Prostate gland (tissue), 2 donors: ENCODE measurements around the gene KRT6B. TPM values are rescaled to one million over a fixed set of nuclear protein-coding genes. Genes with fewer than 3 reads are reported as not detected.
"Not testable (repeated sequence)": the region's sequence is repeated elsewhere in the genome, so short reads cannot be mapped to it uniquely, and the experiment has no call there.

Experiments used
- DNase-seq: peaks from one replicate; pipeline ENCODE4 v3.0.0-alpha.2; 2019; ENCODE audit warnings: low spot score
- H3K27ac ChIP-seq, 2 donors: fragments of 200-600 bp; sonication (generic); 2 replicates each; pipeline ENCODE4 v1.5.1; 2017 to 2019
- H3K27me3 ChIP-seq: fragments of 200-600 bp; sonication (generic); replicated peaks from 2 replicates; pipeline ENCODE4 v1.5.1; 2019; ENCODE audit not compliant: insufficient read depth
- H3K36me3 ChIP-seq, 2 donors: fragments of 200-600 bp; sonication (generic); 1 replicate in 1 of 2; 2 replicates in 1 of 2; pipeline versions ENCODE4 v1.5.1 to v1.8.1; 2017 to 2019
- H3K4me1 ChIP-seq: fragments of 200-600 bp; sonication (generic); replicated peaks from 2 replicates; pipeline ENCODE4 v1.5.1; 2019
- H3K4me3 ChIP-seq, 2 donors: fragments of 200-600 bp; sonication (generic); 2 replicates each; pipeline ENCODE4 v1.5.1; 2017 to 2019
- H3K9me3 ChIP-seq: fragments of 200-600 bp; sonication (generic); 2 replicates; pipeline ENCODE4 v1.5.1; 2017
- POLR2A ChIP-seq: fragments of 450-650 bp; IDR thresholded peaks from one replicate; pipeline ENCODE4 v1.6.1; 2016; ENCODE audit warnings: antibody characterized with exemption, mild to moderate bottlenecking
- POLR2AphosphoS5 ChIP-seq: sonication (generic); formaldehyde crosslinking; IDR thresholded peaks from one replicate; pipeline ENCODE4 v1.6.1; 2017; ENCODE audit warnings: antibody characterized with exemption
- WGBS: methylation state at CpG from one replicate; pipeline ENCODE4 v1.1.5; 2018; 5-methylcytosine and 5-hydroxymethylcytosine counted together
- intact Hi-C: fragments of 100-400 bp; cut with DNase I; formaldehyde crosslinking; loops from one replicate; pipeline ENCODE4 v1.14.2; 2022
- total RNA-seq, 2 donors: library from RNA; depleted of rRNA; stranded (reverse); fragments of >200 nt; gene quantifications; one replicate each; pipeline ENCODE4 v1.1.0, GENCODE V29; 2016
- TF ChIP-seq, protein P1 (sequence below), 4 experiments: fragments of 200-600 bp in 2 of 4; fragments of 450-650 bp in 2 of 4; sonication (generic) in 2 of 4; IDR thresholded peaks; 1 replicate in 3 of 4; 2 replicates in 1 of 4; pipeline ENCODE4 v1.5.1; 2016 to 2019; ENCODE audit warnings: antibody characterized with exemption in 4 of 4, mild to moderate bottlenecking in 2 of 4, moderate library complexity in 2 of 4

Gene KRT6B
- total RNA-seq: under 1 TPM; 0.40 to 0.87 TPM

DNA sequence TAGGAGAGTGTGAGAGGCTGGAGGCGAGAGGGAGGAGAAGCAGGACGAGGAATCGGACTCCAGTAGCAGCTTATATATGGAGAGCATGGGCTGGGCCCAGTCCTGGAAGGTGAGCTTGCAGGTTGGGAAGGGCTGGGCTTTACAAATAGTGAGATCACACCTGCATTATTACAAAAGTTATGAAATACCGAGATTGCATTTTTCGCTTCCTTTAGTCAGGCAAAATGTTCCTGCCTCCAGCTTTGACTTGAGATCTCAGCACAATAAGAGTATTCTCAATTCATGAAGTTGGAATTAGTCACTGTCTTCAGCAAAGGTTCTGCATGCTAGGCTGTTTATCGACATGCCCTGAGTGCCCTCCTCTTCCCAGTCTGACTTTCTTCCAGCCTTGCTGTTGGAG, at the start of gene KRT6B:
TSS of gene KRT6B (minus strand) at position 46 of the 400 bp plus-strand sequence. CDS start 68 bp downstream, outside the sequence.
- no peaks in the 10 kb centered on the region for H3K9me3 ChIP-seq
- DNase-seq: no peak
- 84% methylated on average over 6 of the region's 6 CpGs for WGBS
- no peaks in the 10 kb centered on the region for H3K27me3 ChIP-seq
- no peaks in the 10 kb centered on the region for H3K36me3 ChIP-seq
- no peak within 1 kb of the TSS for H3K4me3 ChIP-seq
- H3K4me1 ChIP-seq: no peaks in the 10 kb centered on the region
- H3K27ac ChIP-seq: no peak within 1 kb of the TSS
- TF ChIP-seq POLR2AphosphoS5 (no peak), POLR2A (no peak)
- TF ChIP-seq, protein P1, sequence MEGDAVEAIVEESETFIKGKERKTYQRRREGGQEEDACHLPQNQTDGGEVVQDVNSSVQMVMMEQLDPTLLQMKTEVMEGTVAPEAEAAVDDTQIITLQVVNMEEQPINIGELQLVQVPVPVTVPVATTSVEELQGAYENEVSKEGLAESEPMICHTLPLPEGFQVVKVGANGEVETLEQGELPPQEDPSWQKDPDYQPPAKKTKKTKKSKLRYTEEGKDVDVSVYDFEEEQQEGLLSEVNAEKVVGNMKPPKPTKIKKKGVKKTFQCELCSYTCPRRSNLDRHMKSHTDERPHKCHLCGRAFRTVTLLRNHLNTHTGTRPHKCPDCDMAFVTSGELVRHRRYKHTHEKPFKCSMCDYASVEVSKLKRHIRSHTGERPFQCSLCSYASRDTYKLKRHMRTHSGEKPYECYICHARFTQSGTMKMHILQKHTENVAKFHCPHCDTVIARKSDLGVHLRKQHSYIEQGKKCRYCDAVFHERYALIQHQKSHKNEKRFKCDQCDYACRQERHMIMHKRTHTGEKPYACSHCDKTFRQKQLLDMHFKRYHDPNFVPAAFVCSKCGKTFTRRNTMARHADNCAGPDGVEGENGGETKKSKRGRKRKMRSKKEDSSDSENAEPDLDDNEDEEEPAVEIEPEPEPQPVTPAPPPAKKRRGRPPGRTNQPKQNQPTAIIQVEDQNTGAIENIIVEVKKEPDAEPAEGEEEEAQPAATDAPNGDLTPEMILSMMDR (IDR thresholded peaks at IDR 0.05): no peak
- intact Hi-C loops: no loop called here

DNA sequence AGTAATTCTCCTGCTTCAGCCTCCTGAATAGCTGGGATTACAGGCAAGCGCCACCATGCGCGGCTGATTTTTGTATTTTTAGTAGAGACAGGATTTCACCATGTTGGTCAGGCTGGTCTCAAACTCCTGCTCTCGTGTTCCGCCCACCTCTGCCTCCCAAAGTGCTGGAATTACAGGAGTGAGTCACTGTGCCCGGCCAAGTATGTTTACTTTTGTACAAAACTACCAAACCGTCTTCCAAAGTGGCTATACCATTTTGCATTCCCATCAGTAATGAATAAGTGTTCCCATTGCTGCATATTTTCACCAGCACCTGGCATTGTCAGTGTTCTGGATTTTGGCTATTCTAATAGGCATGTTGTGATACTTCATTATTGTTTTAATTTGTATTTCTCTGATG, 49.5 kb upstream of the KRT6B start:
- 85% methylated on average over 7 of the region's 7 CpGs for WGBS
- no peaks in the 10 kb centered on the region for H3K27me3 ChIP-seq
- TF ChIP-seq POLR2AphosphoS5: no peak
- no peak for TF ChIP-seq POLR2A
- TF ChIP-seq, protein P1 (IDR thresholded peaks at IDR 0.05): no peak
- H3K9me3 ChIP-seq: no peaks in the 10 kb centered on the region
- no peak overlapping the region for H3K4me3 ChIP-seq
- intact Hi-C loops: loop anchor here (10.0 kb wide), 1 partner anchor 347 kb away; no protein-coding TSS in a partner anchor
- H3K4me1 ChIP-seq: no peaks in the 10 kb centered on the region
- H3K27ac ChIP-seq: no peak overlapping the region
- no peaks in the 10 kb centered on the region for H3K36me3 ChIP-seq
- DNase-seq: no peak

DNA sequence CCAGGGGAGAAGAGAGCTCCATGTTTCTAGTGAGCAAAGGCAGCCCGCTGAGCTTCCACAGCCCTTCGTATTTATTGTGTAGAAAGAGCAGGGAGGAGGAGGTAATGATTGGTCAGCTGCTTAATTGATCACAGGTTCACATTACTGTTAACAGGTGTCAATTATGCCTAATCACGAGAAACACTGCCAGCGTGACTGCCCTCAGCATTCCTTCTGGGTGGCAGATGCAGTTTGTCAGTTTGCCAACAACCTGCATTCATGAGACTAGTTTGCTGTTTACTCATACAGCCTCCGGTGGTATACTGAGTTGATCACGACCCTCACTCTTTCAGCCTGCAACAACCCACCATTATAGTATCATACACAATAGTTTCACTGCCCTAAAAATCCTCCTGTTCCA, 48.6 kb upstream of the KRT6B start:
- intact Hi-C loops: loop anchor here (10.0 kb wide), 1 partner anchor 346 kb away; no protein-coding TSS in a partner anchor
- not testable (repeated sequence) for DNase-seq, H3K36me3 ChIP-seq, H3K27ac ChIP-seq, H3K9me3 ChIP-seq, H3K4me3 ChIP-seq, H3K27me3 ChIP-seq, H3K4me1 ChIP-seq
- 87% methylated on average over 6 of the region's 6 CpGs for WGBS

DNA sequence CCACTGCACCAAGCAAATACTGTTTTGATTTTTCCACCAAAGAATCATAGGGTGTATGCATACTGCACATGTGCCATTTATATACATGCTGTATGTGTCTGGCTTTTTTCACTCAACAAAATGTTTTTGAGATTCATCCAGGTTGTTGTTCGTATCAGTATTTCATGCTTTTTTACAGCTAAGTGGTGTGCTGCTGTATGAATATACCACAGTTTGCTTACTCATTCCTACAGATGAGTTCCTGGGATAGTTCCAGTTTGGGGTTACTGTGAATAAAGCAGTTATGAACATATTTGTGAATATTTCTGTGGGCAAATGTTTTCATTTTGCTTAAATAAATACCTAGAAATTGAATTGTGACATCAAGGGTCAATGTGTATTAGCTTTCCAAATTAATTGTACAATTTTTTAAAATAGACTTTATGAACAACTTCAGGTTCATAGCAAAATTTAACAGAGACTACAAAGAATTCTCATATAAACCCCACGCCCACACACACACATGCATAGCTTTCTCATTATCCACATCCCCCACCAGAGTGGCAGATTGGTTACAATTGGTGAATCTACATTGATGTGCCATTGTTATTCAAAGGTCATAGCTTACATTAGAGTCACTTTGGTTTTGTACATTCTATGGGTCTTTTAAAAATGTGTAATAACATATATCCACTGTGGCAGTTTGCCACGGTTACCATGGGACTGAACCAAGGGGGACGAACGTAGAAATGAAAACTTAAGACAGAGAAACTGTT, 48.0 kb upstream of the KRT6B start:
- Histone ChIP-seq H3K4me1 (no peaks in the 10 kb centered on the region), H3K27me3 (no peaks in the 10 kb centered on the region), H3K36me3 (no peaks in the 10 kb centered on the region), H3K4me3 (no peak overlapping the region), H3K9me3 (no peaks in the 10 kb centered on the region), H3K27ac (no peak overlapping the region)
- TF ChIP-seq, protein P1 (IDR thresholded peaks at IDR 0.05): no peak
- no peak for TF ChIP-seq POLR2A
- no peak for TF ChIP-seq POLR2AphosphoS5
- 83% methylated on average over 5 of the region's 5 CpGs for WGBS
- no peak for DNase-seq
- intact Hi-C loops: loop anchor here (10.0 kb wide), 1 partner anchor 345 kb away; no protein-coding TSS in a partner anchor

DNA sequence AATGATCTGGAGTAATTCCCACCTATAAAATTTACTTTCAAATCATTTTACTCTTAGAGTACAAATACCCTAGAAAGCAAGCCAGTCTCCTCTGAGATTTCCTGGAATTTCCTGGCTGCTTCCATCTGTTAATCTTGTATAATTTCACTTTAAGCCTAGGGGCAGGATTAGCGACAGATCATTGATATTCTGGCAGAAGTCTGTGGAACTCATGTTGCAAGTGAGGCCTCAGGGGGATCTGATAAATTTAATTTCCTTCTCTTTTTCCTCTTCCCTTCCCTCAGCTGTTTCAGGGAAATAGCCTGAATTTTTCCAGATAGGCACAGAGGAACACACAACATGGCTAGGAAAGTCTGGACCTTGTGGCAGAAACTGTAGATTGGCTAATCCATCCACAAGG, 47.0 kb upstream of the KRT6B start:
- 15% methylated on average over 1 of the region's 1 CpG for WGBS
- no peak overlapping the region for H3K4me3 ChIP-seq
- no peaks in the 10 kb centered on the region for H3K9me3 ChIP-seq
- TF ChIP-seq, protein P1 (IDR thresholded peaks at IDR 0.05): no peak
- no peak for TF ChIP-seq POLR2AphosphoS5
- TF ChIP-seq POLR2A: no peak
- intact Hi-C loops: no loop called here
- no peak overlapping the region for H3K27ac ChIP-seq
- H3K36me3 ChIP-seq: no peaks in the 10 kb centered on the region
- DNase-seq: no peak
- no peaks in the 10 kb centered on the region for H3K27me3 ChIP-seq
- H3K4me1 ChIP-seq: no peaks in the 10 kb centered on the region
